GM12875 (cell line): ENCODE data around the gene LRRC15.

Experiments used
- H3K4me3 ChIP-seq: one replicate; pipeline ENCODE4 v1.5.1; 2011; ENCODE audit warnings: low read depth, low read length, control low read depth
- TF ChIP-seq, protein P1 (sequence below): IDR thresholded peaks from 2 replicates; pipeline ENCODE4 v1.5.1; 2011; ENCODE audit warnings: low read depth, mild to moderate bottlenecking, control low read depth, inconsistent platforms, low read length, moderate library complexity, borderline replicate concordance; ENCODE audit not compliant: insufficient read depth

LRRC15 gene

DNA sequence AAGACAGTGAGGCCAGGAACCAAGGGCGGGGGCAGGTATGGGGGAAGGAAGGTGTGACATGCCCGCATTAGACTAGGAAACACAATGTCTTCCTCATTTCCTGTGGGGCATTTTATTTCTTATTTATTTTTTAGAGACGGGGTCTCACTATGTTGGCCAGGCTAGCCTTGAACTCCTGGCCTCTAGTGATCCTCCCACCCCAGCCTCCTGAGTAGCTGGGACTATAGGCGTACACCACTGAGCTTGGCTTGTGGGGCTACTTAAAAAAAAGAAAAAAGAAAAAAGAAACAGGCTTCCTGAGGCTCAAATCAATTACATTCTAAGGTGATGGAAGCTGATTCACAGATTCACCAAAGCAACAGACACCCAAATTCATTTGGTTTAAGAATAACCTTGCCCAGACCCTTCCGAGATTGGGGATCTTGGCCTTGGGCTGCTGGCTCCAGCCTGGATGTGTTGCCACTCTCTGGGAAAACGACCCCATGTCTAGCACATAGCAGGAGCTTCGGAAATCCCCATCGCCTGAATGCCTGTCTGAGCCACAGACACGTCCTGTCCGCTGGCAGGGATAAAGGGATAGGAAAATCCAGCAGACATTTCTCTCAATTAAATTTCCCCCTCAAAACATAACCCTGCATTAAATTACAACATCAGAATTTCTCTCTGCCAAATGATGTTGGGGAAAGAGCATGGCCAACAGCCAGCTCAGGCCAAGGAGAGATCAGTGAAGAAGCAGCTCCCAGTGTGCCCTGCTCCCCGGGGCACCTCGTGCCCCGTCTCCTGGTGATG, 31.4 kb downstream of the LRRC15 start:
- TF ChIP-seq, protein P1, sequence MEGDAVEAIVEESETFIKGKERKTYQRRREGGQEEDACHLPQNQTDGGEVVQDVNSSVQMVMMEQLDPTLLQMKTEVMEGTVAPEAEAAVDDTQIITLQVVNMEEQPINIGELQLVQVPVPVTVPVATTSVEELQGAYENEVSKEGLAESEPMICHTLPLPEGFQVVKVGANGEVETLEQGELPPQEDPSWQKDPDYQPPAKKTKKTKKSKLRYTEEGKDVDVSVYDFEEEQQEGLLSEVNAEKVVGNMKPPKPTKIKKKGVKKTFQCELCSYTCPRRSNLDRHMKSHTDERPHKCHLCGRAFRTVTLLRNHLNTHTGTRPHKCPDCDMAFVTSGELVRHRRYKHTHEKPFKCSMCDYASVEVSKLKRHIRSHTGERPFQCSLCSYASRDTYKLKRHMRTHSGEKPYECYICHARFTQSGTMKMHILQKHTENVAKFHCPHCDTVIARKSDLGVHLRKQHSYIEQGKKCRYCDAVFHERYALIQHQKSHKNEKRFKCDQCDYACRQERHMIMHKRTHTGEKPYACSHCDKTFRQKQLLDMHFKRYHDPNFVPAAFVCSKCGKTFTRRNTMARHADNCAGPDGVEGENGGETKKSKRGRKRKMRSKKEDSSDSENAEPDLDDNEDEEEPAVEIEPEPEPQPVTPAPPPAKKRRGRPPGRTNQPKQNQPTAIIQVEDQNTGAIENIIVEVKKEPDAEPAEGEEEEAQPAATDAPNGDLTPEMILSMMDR: no peak
- no peak overlapping the region for H3K4me3 ChIP-seq

DNA sequence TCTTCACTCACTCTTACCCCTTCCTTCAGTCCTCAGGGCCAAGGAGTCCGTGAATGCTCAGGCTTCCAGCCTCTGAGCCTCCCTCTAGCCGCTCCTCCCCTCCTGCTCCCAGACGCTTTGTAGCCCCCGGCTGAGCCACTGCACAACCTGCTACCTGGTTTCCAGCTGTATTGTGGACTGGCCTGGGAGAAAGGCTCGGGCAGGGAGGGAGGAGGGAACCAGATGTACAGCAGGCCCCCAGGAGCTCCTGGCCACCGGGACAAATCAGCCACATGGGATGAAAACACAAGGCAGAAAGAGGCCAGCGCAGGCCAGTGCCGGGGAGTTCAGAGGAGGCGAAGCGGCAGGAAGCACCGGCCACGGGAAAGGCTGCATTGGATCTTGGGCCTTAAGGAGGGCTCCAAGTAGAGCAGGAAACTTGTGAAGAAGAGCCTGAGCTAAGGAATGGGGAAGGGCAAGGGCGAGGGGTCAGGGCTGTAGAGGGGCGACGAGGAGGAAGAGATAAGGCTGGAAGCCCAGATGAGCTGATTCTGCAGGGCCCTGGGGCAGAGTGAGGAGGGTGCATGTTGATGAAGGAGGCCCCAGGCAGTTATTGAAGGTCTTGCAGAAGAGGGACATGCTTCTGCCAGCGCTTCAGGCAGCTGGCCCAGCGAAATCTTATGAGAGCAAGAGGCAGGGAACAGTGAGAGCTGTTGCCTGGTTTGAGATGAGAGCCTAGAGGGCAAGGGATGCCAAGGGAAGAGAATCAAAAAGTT, 32.8 kb downstream of the LRRC15 start:
- TF ChIP-seq, protein P1: no peak
- H3K4me3 ChIP-seq: no peak overlapping the region

DNA sequence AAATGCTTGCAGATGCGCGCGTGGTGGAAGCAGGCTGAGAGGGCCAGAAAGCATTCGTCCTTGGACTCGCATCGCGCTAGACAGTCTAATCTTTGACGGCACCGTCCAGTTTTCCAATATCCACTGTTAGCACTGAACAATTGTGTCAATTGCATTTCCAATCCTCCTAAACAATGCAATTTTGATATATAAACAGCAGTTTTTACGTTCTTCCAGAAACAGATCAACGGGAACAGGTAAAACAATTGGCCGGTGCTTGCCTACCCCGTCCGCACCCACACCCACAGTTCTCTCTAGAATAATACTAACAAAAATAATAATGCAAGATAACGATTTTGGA, 35.6 kb downstream of the LRRC15 start:
- H3K4me3 ChIP-seq: no peak overlapping the region
- TF ChIP-seq, protein P1: no peak

DNA sequence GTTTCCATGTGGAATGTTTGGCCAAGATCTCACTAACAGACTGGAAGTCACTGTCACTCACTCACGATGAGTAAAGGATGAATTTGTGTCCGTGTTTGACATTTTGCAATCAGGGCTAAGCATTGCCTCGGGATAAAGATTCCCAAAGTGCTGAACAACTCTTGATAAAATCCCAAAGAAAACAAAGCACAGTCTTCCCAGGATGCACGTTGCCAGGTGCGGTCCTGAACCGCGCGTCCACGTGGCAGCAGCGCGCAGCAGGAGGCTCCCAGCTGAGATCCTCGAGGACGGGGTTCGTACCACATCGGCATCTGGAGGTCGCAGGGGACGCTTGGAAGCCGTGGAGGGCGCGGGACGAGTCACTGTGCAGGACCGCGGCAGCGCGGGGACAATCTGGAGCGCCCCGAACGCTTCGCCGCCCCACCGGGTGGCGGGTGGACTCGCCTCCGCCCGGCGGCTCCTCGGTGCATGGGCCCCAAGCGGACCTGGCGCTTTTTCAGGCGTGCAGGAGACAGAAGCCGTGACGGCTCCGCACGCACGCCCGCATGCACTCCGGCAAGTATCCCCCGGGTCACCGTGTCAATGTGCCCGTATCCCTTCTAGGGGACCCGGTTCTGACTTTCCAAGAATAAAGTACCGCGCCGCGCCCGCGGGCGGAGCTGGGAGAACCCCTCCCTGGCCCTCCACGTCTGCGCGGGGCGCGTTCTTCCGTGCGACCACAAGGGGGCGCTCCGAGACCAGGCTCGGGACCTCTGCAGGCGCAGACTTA, 36.1 kb downstream of the LRRC15 start:
- peak overlapping the region; percentile 32 for H3K4me3 ChIP-seq
- TF ChIP-seq, protein P1: peak; percentile 97

DNA sequence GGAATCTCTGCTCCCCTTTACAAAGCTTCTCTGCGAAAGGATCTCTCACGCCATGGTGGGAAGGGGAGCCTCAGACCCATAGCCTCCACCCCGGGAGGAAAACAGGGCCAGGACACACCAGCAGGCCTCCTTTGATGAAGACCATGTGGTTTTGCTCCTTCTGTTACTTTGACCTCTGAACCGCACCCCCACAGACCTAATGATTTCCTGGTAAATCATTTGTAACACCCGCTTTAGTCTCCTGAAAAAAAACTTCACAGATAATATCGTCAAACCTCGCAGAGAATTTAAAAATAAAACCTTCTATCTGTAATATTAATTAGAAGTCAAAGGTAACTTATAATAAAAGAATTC, 36.7 kb downstream of the LRRC15 start:
- H3K4me3 ChIP-seq: no peak overlapping the region
- TF ChIP-seq, protein P1: no peak

DNA sequence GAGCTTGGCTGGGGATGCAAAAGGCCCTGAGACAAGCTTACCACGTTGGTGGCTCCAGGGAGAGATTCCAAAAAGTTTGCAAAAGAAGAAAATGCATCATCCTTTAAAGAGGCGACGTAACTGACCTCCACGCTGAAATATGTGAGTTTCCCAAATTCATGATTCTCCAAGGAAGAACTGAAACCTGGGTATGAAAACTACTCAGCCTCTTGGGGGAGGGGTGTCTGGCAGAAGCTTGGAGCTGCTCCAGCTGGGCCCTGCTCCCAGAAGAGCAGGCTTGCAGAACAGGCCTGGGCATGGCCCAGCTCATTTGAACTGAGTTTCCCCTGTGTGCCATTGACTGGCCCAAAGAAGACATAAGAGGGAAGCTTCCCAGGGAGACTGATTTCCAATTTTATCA, 39.0 kb downstream of the LRRC15 start:
- H3K4me3 ChIP-seq: no peak overlapping the region
- TF ChIP-seq, protein P1: no peak
